ENCODE data around the gene SLC2A8.

Gene SLC2A8

GRCh38 chr9:127365461-127365860 is 31.5 kb upstream of the SLC2A8 start:
- CTCF ChIA-PET, result no interaction called here
- Histone ChIP-seq H3K27ac (ENCODE audit: insufficient read depth in 1 of 2, low read depth in 1 of 2, low read length in 2 of 2, poor library complexity in 1 of 2, severe bottlenecking in 2 of 2) (no peak overlapping the region), H3K36me3 (ENCODE audit: control insufficient read depth in 4 of 4, insufficient read depth in 4 of 4, low read length in 3 of 4) (no peaks in the 10 kb centered on the region), H3K4me1 (ENCODE audit: control extremely low read depth in 1 of 4, control insufficient read depth in 4 of 4, insufficient read depth in 4 of 4, low read length in 3 of 4) (peaks cover 6 to 47% (median 41%) of the 10 kb centered on the region in 4 experiments), H3K9me3 (ENCODE audit: control extremely low read depth in 1 of 5, control insufficient read depth in 4 of 5, insufficient read depth in 2 of 5, low read depth in 1 of 5, low read length in 4 of 5) (no peaks in the 10 kb centered on the region), H3K4me3 (ENCODE audit: control insufficient read depth in 1 of 7, extremely low read depth in 1 of 7, insufficient read depth in 4 of 7, low read depth in 2 of 7, low read length in 6 of 7) (no peak overlapping the region), H3K27me3 (replicated peaks in 2 of 5; ENCODE audit: control insufficient read depth in 4 of 5, insufficient read depth in 5 of 5, low read length in 4 of 5) (no peaks in the 10 kb centered on the region)
- no peak for DNase-seq
- 98% methylated on average over 8 of the region's 10 CpGs for WGBS (ENCODE audit: insufficient coverage)
- POLR2A ChIA-PET, result no interaction called here

DNA sequence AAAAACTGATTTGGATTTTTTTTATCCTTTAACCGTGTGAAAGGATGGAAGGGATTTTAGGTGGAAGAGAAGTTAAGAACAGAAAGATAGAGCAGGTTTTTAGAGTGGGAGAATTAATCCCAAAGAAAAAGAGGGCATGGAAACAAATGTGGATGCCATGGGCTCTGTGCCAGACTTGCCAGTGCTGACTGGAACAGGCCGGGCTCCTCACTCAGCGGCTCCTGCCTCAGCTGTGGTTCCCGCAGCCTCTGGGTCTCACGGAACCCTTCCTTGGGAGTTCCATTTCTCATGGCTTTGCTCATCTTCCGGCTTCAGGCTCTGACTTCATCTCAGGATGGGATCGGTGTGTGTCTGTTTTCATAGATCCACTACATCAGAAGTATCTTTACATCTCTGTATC is 30.4 kb upstream of the SLC2A8 start:
- WGBS (ENCODE audit: insufficient coverage), result 96% methylated on average over 7 of the region's 7 CpGs
- no peaks in the 10 kb centered on the region for H3K36me3 ChIP-seq (ENCODE audit: control insufficient read depth in 4 of 4, insufficient read depth in 4 of 4, low read length in 3 of 4)
- no peak overlapping the region for H3K4me3 ChIP-seq (ENCODE audit: control insufficient read depth in 1 of 7, extremely low read depth in 1 of 7, insufficient read depth in 4 of 7, low read depth in 2 of 7, low read length in 6 of 7)
- CTCF ChIA-PET, result no interaction called here
- no peak for DNase-seq
- no peaks in the 10 kb centered on the region for H3K9me3 ChIP-seq (ENCODE audit: control extremely low read depth in 1 of 5, control insufficient read depth in 4 of 5, insufficient read depth in 2 of 5, low read depth in 1 of 5, low read length in 4 of 5)
- POLR2A ChIA-PET, result no interaction called here
- H3K4me1 ChIP-seq (ENCODE audit: control extremely low read depth in 1 of 4, control insufficient read depth in 4 of 4, insufficient read depth in 4 of 4, low read length in 3 of 4), result peaks cover under 1 to 42% (median 31%) of the 10 kb centered on the region in 4 experiments
- peaks cover 0 to 5% (median 0%) of the 10 kb centered on the region in 5 experiments for H3K27me3 ChIP-seq (replicated peaks in 2 of 5; ENCODE audit: control insufficient read depth in 4 of 5, insufficient read depth in 5 of 5, low read length in 4 of 5)
- H3K27ac ChIP-seq (ENCODE audit: insufficient read depth in 1 of 2, low read depth in 1 of 2, low read length in 2 of 2, poor library complexity in 1 of 2, severe bottlenecking in 2 of 2), result no peak overlapping the region

- Histone ChIP-seq H3K4me3 (ENCODE audit: control insufficient read depth in 1 of 7, extremely low read depth in 1 of 7, insufficient read depth in 4 of 7, low read depth in 2 of 7, low read length in 6 of 7) (no peak overlapping the region), H3K27ac (ENCODE audit: insufficient read depth in 1 of 2, low read depth in 1 of 2, low read length in 2 of 2, poor library complexity in 1 of 2, severe bottlenecking in 2 of 2) (no peak overlapping the region), H3K9me3 (ENCODE audit: control extremely low read depth in 1 of 5, control insufficient read depth in 4 of 5, insufficient read depth in 2 of 5, low read depth in 1 of 5, low read length in 4 of 5) (no peaks in the 10 kb centered on the region), H3K36me3 (ENCODE audit: control insufficient read depth in 4 of 4, insufficient read depth in 4 of 4, low read length in 3 of 4) (no peaks in the 10 kb centered on the region), H3K4me1 (ENCODE audit: control extremely low read depth in 1 of 4, control insufficient read depth in 4 of 4, insufficient read depth in 4 of 4, low read length in 3 of 4) (peaks cover 0 to 27% (median 18%) of the 10 kb centered on the region in 4 experiments), H3K27me3 (replicated peaks in 2 of 5; ENCODE audit: control insufficient read depth in 4 of 5, insufficient read depth in 5 of 5, low read length in 4 of 5) (peaks cover 0 to 5% (median 0%) of the 10 kb centered on the region in 5 experiments)
- POLR2A ChIA-PET, result no interaction called here
- 54% methylated on average over 2 of the region's 6 CpGs for WGBS (ENCODE audit: insufficient coverage)
- CTCF ChIA-PET, result interaction anchor here (1.5 to 1.7 kb wide), 2 partner anchors 10 to 13 kb away, joined by 4 to 5 read pairs; no protein-coding TSS in a partner anchor
- DNase-seq, result peak in 2 of 3 donors; percentile 39 to 44
Observed at GRCh38 chr9:127368852-127369402, 28.0 kb upstream of the SLC2A8 start.

DNA sequence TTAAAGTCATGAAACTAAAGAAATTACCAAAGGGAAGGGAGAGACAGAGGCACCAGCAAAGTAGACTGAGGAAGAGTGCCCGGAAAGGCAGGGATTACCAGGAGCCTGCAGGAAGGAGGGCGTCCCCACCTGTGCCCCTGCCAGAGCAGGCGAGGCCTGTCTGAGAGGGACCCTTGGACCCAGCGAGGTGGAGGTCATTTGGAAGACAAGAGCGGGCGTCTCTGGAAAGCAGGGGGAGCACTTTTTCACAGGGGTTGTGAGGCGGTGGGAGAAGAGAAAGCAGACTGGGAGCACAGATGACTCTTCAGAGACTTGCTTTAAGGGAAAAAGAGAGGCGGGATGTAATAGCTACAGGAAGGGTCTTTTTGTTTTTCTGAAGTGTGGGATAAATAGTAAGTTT is 27.5 kb upstream of the SLC2A8 start:
- ChIA-PET CTCF (interaction anchor here (1.5 to 1.7 kb wide), 2 partner anchors 10 to 12 kb away, joined by 4 to 5 read pairs; no protein-coding TSS in a partner anchor), POLR2A (interaction anchor here (1.0 kb wide), 1 partner anchor 9 kb away, joined by 4 read pairs; no protein-coding TSS in a partner anchor)
- Histone ChIP-seq H3K27ac (ENCODE audit: insufficient read depth in 1 of 2, low read depth in 1 of 2, low read length in 2 of 2, poor library complexity in 1 of 2, severe bottlenecking in 2 of 2) (no peak overlapping the region), H3K9me3 (ENCODE audit: control extremely low read depth in 1 of 5, control insufficient read depth in 4 of 5, insufficient read depth in 2 of 5, low read depth in 1 of 5, low read length in 4 of 5) (no peaks in the 10 kb centered on the region), H3K27me3 (replicated peaks in 2 of 5; ENCODE audit: control insufficient read depth in 4 of 5, insufficient read depth in 5 of 5, low read length in 4 of 5) (peaks cover 0 to 5% (median 0%) of the 10 kb centered on the region in 5 experiments), H3K4me3 (ENCODE audit: control insufficient read depth in 1 of 7, extremely low read depth in 1 of 7, insufficient read depth in 4 of 7, low read depth in 2 of 7, low read length in 6 of 7) (no peak overlapping the region), H3K4me1 (ENCODE audit: control extremely low read depth in 1 of 4, control insufficient read depth in 4 of 4, insufficient read depth in 4 of 4, low read length in 3 of 4) (peaks cover 0 to 27% (median 18%) of the 10 kb centered on the region in 4 experiments), H3K36me3 (ENCODE audit: control insufficient read depth in 4 of 4, insufficient read depth in 4 of 4, low read length in 3 of 4) (no peaks in the 10 kb centered on the region)
- no peak for DNase-seq
- WGBS (ENCODE audit: insufficient coverage), result 95% methylated on average over 6 of the region's 8 CpGs

DNA sequence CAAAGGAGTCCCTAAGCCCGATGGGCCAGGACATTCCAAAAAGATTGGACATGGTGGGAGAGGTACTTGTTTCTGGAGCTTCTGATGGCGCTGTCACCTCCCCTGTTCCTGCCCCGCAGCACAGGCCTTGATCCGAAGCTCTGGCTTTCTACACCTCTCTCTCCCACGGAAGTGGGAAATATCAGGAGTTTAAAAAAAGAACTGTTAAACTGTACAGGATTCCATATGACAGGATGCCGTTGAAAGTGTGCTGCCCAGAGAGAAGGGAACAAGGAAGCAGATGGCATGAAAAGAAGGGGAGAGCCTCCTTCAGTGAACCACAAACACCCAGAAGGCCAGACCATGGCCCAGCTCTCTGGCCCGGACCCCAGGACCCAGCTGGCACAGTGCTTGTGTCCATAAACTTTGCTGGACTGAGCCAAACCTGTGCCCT is 26.8 kb upstream of the SLC2A8 start:
- no peak overlapping the region for H3K27ac ChIP-seq (ENCODE audit: insufficient read depth in 1 of 2, low read depth in 1 of 2, low read length in 2 of 2, poor library complexity in 1 of 2, severe bottlenecking in 2 of 2)
- peaks cover 0 to 5% (median 0%) of the 10 kb centered on the region in 5 experiments for H3K27me3 ChIP-seq (replicated peaks in 2 of 5; ENCODE audit: control insufficient read depth in 4 of 5, insufficient read depth in 5 of 5, low read length in 4 of 5)
- 8% methylated on average over 6 of the region's 7 CpGs for WGBS (ENCODE audit: insufficient coverage)
- no peak overlapping the region for H3K4me3 ChIP-seq (ENCODE audit: control insufficient read depth in 1 of 7, extremely low read depth in 1 of 7, insufficient read depth in 4 of 7, low read depth in 2 of 7, low read length in 6 of 7)
- no peaks in the 10 kb centered on the region for H3K36me3 ChIP-seq (ENCODE audit: control insufficient read depth in 4 of 4, insufficient read depth in 4 of 4, low read length in 3 of 4)
- ChIA-PET POLR2A (interaction anchor here (1.0 kb wide), 1 partner anchor 10 kb away, joined by 4 read pairs; no protein-coding TSS in a partner anchor), CTCF (interaction anchor here (1.4 to 1.7 kb wide), 3 partner anchors 11 to 20 kb away, joined by 4 to 5 read pairs (median 4); no protein-coding TSS in a partner anchor)
- H3K9me3 ChIP-seq (ENCODE audit: control extremely low read depth in 1 of 5, control insufficient read depth in 4 of 5, insufficient read depth in 2 of 5, low read depth in 1 of 5, low read length in 4 of 5), result no peaks in the 10 kb centered on the region
- peaks cover 0 to 27% (median 18%) of the 10 kb centered on the region in 4 experiments for H3K4me1 ChIP-seq (ENCODE audit: control extremely low read depth in 1 of 4, control insufficient read depth in 4 of 4, insufficient read depth in 4 of 4, low read length in 3 of 4)
- peak in 1 of 3 donors; percentile 34 for DNase-seq

DNA sequence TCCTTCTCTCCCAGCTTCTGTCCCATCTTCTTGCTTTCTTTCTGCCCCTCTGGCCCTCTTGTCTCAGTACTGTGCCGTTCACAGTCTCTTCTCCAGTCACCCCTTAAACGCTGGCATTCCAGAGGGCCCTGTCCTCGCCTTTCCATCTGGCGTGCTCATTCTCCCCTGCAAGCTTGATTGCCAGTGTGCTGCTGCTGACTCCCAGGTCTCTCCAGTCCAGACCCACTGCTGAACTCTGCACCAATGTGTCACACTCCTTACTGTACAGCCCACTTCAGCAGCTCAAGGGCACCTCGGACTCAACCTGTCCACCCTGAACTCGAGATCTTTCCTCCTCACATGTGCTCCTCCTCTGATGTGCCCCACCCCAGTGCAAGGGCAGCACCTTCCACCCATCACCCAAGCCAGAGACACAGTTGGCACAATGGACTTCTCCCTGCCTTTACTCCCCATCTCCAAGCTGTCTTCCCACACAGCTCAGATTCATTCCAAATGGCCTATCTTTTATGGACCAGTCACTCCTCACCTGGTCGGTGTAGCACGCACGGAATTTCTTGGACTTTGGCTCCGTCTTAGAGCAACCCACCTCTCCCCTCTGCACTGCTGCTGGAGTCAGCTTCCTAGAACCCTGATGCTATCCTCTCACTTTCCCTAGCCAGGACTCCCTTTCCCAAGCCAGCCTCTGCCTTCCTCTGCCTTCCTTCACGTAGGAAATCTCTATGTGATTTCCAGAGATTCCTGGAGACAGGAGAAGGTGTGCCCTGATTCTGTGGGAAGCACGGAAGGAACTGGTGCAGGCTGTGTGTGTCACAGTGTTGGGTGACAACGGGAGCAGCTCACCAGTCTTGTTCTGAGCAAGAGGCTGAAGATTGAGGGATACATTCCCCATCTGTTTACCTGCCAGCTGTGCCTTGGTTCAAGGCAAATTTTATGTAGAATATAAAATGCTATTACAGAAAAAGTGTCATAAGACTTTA is 26.0 kb upstream of the SLC2A8 start:
- POLR2A ChIA-PET, result interaction anchor here (1.0 kb wide), 1 partner anchor 11 kb away, joined by 4 read pairs; no protein-coding TSS in a partner anchor

More for the DNA sequence above, 26.0 kb upstream of the SLC2A8 start:
- H3K4me1 ChIP-seq (ENCODE audit: control extremely low read depth in 1 of 4, control insufficient read depth in 4 of 4, insufficient read depth in 4 of 4, low read length in 3 of 4), result peaks cover 0 to 27% (median 18%) of the 10 kb centered on the region in 4 experiments
- no peak for DNase-seq
- WGBS (ENCODE audit: insufficient coverage), result 95% methylated on average over 8 of the region's 13 CpGs
- CTCF ChIA-PET, result interaction anchor here (0.9 to 1.4 kb wide), 2 partner anchors 21 to 190 kb away, joined by 4 read pairs; no protein-coding TSS in a partner anchor
- H3K27me3 ChIP-seq (replicated peaks in 2 of 5; ENCODE audit: control insufficient read depth in 4 of 5, insufficient read depth in 5 of 5, low read length in 4 of 5), result peaks cover 0 to 5% (median 3%) of the 10 kb centered on the region in 5 experiments
- H3K9me3 ChIP-seq (ENCODE audit: control extremely low read depth in 1 of 5, control insufficient read depth in 4 of 5, insufficient read depth in 2 of 5, low read depth in 1 of 5, low read length in 4 of 5), result no peaks in the 10 kb centered on the region
- H3K27ac ChIP-seq (ENCODE audit: insufficient read depth in 1 of 2, low read depth in 1 of 2, low read length in 2 of 2, poor library complexity in 1 of 2, severe bottlenecking in 2 of 2), result no peak overlapping the region
- H3K4me3 ChIP-seq (ENCODE audit: control insufficient read depth in 1 of 7, extremely low read depth in 1 of 7, insufficient read depth in 4 of 7, low read depth in 2 of 7, low read length in 6 of 7), result no peak overlapping the region
- no peaks in the 10 kb centered on the region for H3K36me3 ChIP-seq (ENCODE audit: control insufficient read depth in 4 of 4, insufficient read depth in 4 of 4, low read length in 3 of 4)

Data from common myeloid progenitor, CD34-positive (primary cell).